GM12801 (cell line): ENCODE measurements around the gene FGD5.

Source experiments
- TF ChIP-seq, protein P1 (sequence below): IDR thresholded peaks from one replicate; pipeline ENCODE4 v1.5.1; 2011; ENCODE audit warnings: control low read depth; ENCODE audit not compliant: insufficient read length; ENCODE audit errors: extremely low read depth

FGD5 gene

DNA sequence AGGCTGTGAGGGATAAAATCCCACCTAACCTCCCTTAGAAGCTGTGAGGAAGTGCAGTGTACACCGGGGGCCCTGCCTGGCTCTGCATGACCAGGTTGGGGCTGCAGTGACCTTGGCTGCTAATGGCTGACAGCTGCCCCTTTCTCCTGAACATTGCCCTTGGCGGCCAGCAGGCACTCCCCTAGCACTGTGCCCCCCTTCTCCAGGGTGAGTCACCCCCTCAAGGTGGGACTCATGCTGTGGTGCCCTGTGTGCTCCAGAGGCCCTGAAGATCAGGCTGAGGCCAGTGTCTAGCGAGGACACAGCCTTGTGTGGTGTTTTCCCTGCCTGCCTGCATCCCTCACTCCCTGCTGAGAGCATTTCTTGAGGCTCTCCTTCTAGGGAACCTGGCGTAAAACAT lies 21.0 kb upstream of the FGD5 start:
- TF ChIP-seq, protein P1, sequence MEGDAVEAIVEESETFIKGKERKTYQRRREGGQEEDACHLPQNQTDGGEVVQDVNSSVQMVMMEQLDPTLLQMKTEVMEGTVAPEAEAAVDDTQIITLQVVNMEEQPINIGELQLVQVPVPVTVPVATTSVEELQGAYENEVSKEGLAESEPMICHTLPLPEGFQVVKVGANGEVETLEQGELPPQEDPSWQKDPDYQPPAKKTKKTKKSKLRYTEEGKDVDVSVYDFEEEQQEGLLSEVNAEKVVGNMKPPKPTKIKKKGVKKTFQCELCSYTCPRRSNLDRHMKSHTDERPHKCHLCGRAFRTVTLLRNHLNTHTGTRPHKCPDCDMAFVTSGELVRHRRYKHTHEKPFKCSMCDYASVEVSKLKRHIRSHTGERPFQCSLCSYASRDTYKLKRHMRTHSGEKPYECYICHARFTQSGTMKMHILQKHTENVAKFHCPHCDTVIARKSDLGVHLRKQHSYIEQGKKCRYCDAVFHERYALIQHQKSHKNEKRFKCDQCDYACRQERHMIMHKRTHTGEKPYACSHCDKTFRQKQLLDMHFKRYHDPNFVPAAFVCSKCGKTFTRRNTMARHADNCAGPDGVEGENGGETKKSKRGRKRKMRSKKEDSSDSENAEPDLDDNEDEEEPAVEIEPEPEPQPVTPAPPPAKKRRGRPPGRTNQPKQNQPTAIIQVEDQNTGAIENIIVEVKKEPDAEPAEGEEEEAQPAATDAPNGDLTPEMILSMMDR, result no peak

GRCh38 chr3:14798231-14798630 lies 20.5 kb upstream of the FGD5 start:
- TF ChIP-seq, protein P1, result no peak

GRCh38 chr3:14799146-14799545 lies 19.6 kb upstream of the FGD5 start:
- TF ChIP-seq, protein P1, result no peak

GRCh38 chr3:14801031-14801430 lies 17.7 kb upstream of the FGD5 start:
- TF ChIP-seq, protein P1, result no peak

DNA sequence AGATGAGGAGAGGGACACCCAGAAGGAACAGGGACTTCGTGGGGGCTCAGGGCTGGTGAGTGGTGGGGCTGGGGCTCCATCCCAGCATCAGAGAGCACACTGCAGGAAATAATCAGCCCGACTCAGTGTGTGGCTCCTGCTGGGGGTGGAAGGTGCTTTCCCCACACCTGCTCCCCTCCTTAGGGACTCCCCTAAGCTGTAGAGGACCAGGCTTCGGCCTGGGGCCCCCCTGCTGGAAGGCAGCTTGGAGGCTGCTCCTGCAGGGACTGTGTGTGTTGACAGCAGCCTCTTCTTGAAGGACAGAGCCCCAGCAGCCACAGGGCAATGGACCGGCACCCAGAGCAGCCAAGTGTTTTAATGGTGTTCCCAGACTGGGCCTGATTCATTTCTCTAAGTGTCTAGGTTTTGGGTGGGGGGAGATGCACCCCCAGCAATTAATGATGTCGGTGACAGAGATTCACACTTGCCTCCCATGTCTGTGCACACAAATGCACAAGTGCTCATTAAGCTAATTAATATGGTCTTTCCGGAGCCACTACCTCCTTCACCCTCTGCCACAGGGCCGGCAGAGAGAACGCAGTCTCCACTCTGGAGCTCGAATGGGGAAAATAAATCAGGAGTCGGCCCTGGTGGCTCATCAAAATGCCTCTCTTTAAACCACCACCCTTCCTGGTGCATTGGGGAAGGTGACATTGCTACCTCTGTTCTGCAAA lies 16.9 kb upstream of the FGD5 start:
- TF ChIP-seq, protein P1, result no peak

GRCh38 chr3:14802381-14802731 lies 16.4 kb upstream of the FGD5 start:
- TF ChIP-seq, protein P1, result no peak

GRCh38 chr3:14803101-14803980 lies 15.4 kb upstream of the FGD5 start:
- TF ChIP-seq, protein P1, result no peak
